H1 (cell line): ENCODE measurements around the gene CLEC2D. TPM values are rescaled to one million over a fixed set of nuclear protein-coding genes. Genes with fewer than 3 reads are reported as not detected.

ENCODE experiments used
- CHD7 ChIP-seq: fragments of 300-600 bp; sonication (generic); IDR thresholded peaks from 2 replicates; pipeline ENCODE4 v1.7.1; 2012; ENCODE audit warnings: low read length, moderate library complexity, mild to moderate bottlenecking, inconsistent platforms; ENCODE audit not compliant: insufficient replicate concordance
- GTF2F1 ChIP-seq: IDR thresholded peaks from 2 replicates; pipeline ENCODE4 v1.6.1; 2012; ENCODE audit warnings: low read depth, low read length, improper control_type of control experiment, borderline replicate concordance
- polyA plus RNA-seq, 7 experiments: library from polyadenylated mRNA; depleted of rRNA in 3 of 7; stranded (reverse) in 5 of 7; unstranded in 2 of 7; fragments of >200 nt in 5 of 7; fragments of 200-250 nt in 2 of 7; gene quantifications; 1 replicate in 5 of 7; 2 replicates in 1 of 7; 4 replicates in 1 of 7; pipeline versions ENCODE4 v1.2.1 to v1.2.3, GENCODE V29; 2011 to 2013; ENCODE audit warnings: missing spikeins in 2 of 7, mixed read lengths in 2 of 7
- total RNA-seq: library from RNA; stranded (reverse); fragmentation: NEBNext Ultra II Directional; extraction: Animal tissue kit (Norgen Biotek cat#: 25700); gene quantifications from 2 replicates; pipeline ENCODE4 v1.2.1, GENCODE V29; 2021

Gene CLEC2D
- total and polyA plus RNA-seq, 2 of the 8 experiments (the other 6 are each of a cell fraction or from before 2014, with no cell fraction given): 4.2 to 6.2 TPM

GRCh38 chr12:9740106-9740750, 70.7 kb downstream of the CLEC2D start (continued):
- TF ChIP-seq CHD7 (no peak), GTF2F1 (no peak)
